Right renal pelvis (tissue), 4 donors: Measurements from ENCODE around the gene DDAH1. TPM values are rescaled to one million over a fixed set of nuclear protein-coding genes. Genes with fewer than 3 reads are reported as not detected.

Source experiments
- DNase-seq, 4 donors: peaks; one replicate each; pipeline ENCODE4 v3.0.0-alpha.2; 2013; ENCODE audit warnings: low read depth in 4 of 4, low spot score in 3 of 4, missing footprints in 1 of 4
- polyA plus RNA-seq, 4 donors: library from polyadenylated mRNA; unstranded; fragments of 120-200 nt; gene quantifications; one replicate each; pipeline ENCODE4 v1.2.1, GENCODE V29; 2013; ENCODE audit not compliant: insufficient read length in 4 of 4

The DDAH1 gene
- polyA plus RNA-seq, 4 donors, result 117 to 155 (median 143) TPM

- no peak for DNase-seq
Observed at GRCh38 chr1:85311818-85312217, 153.1 kb downstream of the DDAH1 start.

GRCh38 chr1:85308833-85309350, 156.1 kb downstream of the DDAH1 start:
- DNase-seq, result no peak

- peak; percentile 77 to 82 (median 80) for DNase-seq
Observed at GRCh38 chr1:85307987-85308832, 156.7 kb downstream of the DDAH1 start.

- no peak for DNase-seq
Observed at GRCh38 chr1:85306236-85306635, 158.7 kb downstream of the DDAH1 start.

GRCh38 chr1:85303440-85304162, 161.4 kb downstream of the DDAH1 start:
- no peak for DNase-seq

GRCh38 chr1:85300140-85300539, 164.8 kb downstream of the DDAH1 start:
- DNase-seq, result no peak

- DNase-seq, result peak in 3 of 4 donors; percentile 68 to 76 (median 71)
Observed at GRCh38 chr1:85297855-85298629, 166.9 kb downstream of the DDAH1 start.

GRCh38 chr1:85297538-85297854, 167.5 kb downstream of the DDAH1 start:
- no peak for DNase-seq

- no peak for DNase-seq
Observed at GRCh38 chr1:85296980-85297379, 168.0 kb downstream of the DDAH1 start.

GRCh38 chr1:85295654-85296053, 169.3 kb downstream of the DDAH1 start:
- no peak for DNase-seq

- DNase-seq, result no peak
Observed at GRCh38 chr1:85295006-85295431, 169.9 kb downstream of the DDAH1 start.

GRCh38 chr1:85290826-85291225, 174.1 kb downstream of the DDAH1 start:
- DNase-seq, result no peak

GRCh38 chr1:85289848-85290335, 175.1 kb downstream of the DDAH1 start:
- DNase-seq, result no peak

GRCh38 chr1:85289207-85289847, 175.6 kb downstream of the DDAH1 start:
- no peak for DNase-seq

- no peak for DNase-seq
Observed at GRCh38 chr1:85284202-85284601, 180.8 kb downstream of the DDAH1 start.

GRCh38 chr1:85283475-85284199, 181.3 kb downstream of the DDAH1 start:
- no peak for DNase-seq

GRCh38 chr1:85282424-85282823, 182.5 kb downstream of the DDAH1 start:
- DNase-seq, result no peak

GRCh38 chr1:85280636-85281035, 184.3 kb downstream of the DDAH1 start:
- DNase-seq, result no peak

- no peak for DNase-seq
Observed at GRCh38 chr1:85279458-85280080, 185.4 kb downstream of the DDAH1 start.
